GM23338 (cell line): ENCODE results near the gene KATNAL2.

Experiments
- CREB1 ChIP-seq: fragments of 250-450 bp; sonication (Bioruptor Pico); IDR thresholded peaks from 2 replicates; pipeline ENCODE4 v1.5.0; 2020; ENCODE audit warnings: low read depth, mild to moderate bottlenecking, moderate library complexity
- CTCF ChIP-seq, 2 experiments: fragments of 200-600 bp in 1 of 2; sonication (generic) in 1 of 2; conservative IDR thresholded peaks; 2 replicates each; pipeline versions ENCODE4 v1.5.1 to v1.6.1; 2016 to 2017; ENCODE audit warnings: antibody characterized with exemption in 2 of 2, low read depth in 2 of 2, mild to moderate bottlenecking in 2 of 2, moderate library complexity in 1 of 2
- EZH2 ChIP-seq: fragments of 200-600 bp; sonication (generic); IDR thresholded peaks from one replicate; pipeline ENCODE4 v1.8.0; 2017; ENCODE audit warnings: antibody characterized with exemption, mild to moderate bottlenecking, low read depth; ENCODE audit not compliant: unreplicated experiment
- EZH2phosphoT487 ChIP-seq: fragments of 200-600 bp; sonication (generic); IDR thresholded peaks from one replicate; pipeline ENCODE4 v1.8.1; 2018; ENCODE audit warnings: antibody characterized with exemption; ENCODE audit not compliant: unreplicated experiment
- JUNB ChIP-seq: IDR thresholded peaks from one replicate; pipeline ENCODE4 v1.6.1; 2016; ENCODE audit warnings: antibody characterized with exemption; ENCODE audit not compliant: unreplicated experiment
- POLR2AphosphoS5 ChIP-seq: IDR thresholded peaks from 2 replicates; pipeline ENCODE4 v1.6.1; 2016; ENCODE audit warnings: antibody characterized with exemption, low read depth
- STAT1 ChIP-seq: IDR thresholded peaks from one replicate; pipeline ENCODE4 v1.6.1; 2016; ENCODE audit warnings: antibody characterized with exemption; ENCODE audit not compliant: unreplicated experiment
- ZNF114 ChIP-seq: fragments of 250-450 bp; sonication (Bioruptor Pico); IDR thresholded peaks from 2 replicates; pipeline ENCODE4 v1.5.0; 2020; ENCODE audit warnings: mild to moderate bottlenecking, moderate library complexity
- ZNF331 ChIP-seq: fragments of 250-450 bp; sonication (Bioruptor Pico); IDR thresholded peaks from 2 replicates; pipeline ENCODE4 v1.5.0; 2020; ENCODE audit warnings: low read depth, mild to moderate bottlenecking, moderate library complexity
- TF ChIP-seq, protein P1 (sequence below): IDR thresholded peaks from 2 replicates; pipeline ENCODE4 v1.6.1; 2016; ENCODE audit warnings: antibody characterized with exemption
- TF ChIP-seq, protein P2 (sequence below): fragments of 250-450 bp; sonication (Bioruptor Pico); IDR thresholded peaks from 2 replicates; pipeline ENCODE4 v1.5.0; 2020; ENCODE audit warnings: mild to moderate bottlenecking, moderate library complexity
- TF ChIP-seq, protein P3 (sequence below): IDR thresholded peaks from one replicate; pipeline ENCODE4 v1.6.1; 2018; ENCODE audit warnings: antibody characterized with exemption; ENCODE audit not compliant: unreplicated experiment

DNA sequence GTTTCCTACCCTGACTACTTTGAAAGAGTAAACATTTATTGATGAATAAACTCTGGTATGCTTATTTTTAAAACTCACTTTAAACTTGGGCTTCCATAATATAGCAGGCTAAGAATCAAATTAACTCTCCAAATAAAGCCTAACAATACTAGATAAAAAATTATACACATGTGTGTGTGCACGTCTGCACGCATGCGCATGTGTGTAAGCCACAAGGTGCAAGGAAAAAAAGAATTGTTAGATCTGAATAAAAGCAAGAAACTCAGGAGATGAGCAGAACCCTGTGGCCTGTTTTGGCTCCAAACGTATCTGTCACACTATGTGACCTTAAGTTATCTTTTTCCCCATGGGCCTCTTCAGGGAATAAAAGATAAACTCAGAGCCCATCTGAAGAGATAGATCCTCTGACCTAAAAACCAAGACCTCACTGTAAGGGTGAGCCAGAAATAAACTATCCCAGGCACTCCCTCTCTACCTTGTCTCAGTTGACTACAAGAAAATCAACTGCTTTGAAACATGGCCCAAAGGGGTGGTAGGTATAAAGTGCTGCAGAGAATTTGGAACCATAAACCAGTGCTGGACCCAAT lies 226.6 kb downstream of the KATNAL2 start:
- TF ChIP-seq EZH2 (no peak), CREB1 (CRISPR knock-in tag) (no peak), CTCF (conservative IDR thresholded peaks at IDR 0.05; ENCODE audit: low read depth in 2 of 2) (no peak), EZH2phosphoT487 (no peak), POLR2AphosphoS5 (no peak), ZNF114 (CRISPR knock-in tag) (no peak), STAT1 (no peak), JUNB (no peak), ZNF331 (CRISPR knock-in tag) (no peak)
- TF ChIP-seq, protein P1, sequence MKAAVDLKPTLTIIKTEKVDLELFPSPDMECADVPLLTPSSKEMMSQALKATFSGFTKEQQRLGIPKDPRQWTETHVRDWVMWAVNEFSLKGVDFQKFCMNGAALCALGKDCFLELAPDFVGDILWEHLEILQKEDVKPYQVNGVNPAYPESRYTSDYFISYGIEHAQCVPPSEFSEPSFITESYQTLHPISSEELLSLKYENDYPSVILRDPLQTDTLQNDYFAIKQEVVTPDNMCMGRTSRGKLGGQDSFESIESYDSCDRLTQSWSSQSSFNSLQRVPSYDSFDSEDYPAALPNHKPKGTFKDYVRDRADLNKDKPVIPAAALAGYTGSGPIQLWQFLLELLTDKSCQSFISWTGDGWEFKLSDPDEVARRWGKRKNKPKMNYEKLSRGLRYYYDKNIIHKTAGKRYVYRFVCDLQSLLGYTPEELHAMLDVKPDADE = no peak
- TF ChIP-seq, protein P2, sequence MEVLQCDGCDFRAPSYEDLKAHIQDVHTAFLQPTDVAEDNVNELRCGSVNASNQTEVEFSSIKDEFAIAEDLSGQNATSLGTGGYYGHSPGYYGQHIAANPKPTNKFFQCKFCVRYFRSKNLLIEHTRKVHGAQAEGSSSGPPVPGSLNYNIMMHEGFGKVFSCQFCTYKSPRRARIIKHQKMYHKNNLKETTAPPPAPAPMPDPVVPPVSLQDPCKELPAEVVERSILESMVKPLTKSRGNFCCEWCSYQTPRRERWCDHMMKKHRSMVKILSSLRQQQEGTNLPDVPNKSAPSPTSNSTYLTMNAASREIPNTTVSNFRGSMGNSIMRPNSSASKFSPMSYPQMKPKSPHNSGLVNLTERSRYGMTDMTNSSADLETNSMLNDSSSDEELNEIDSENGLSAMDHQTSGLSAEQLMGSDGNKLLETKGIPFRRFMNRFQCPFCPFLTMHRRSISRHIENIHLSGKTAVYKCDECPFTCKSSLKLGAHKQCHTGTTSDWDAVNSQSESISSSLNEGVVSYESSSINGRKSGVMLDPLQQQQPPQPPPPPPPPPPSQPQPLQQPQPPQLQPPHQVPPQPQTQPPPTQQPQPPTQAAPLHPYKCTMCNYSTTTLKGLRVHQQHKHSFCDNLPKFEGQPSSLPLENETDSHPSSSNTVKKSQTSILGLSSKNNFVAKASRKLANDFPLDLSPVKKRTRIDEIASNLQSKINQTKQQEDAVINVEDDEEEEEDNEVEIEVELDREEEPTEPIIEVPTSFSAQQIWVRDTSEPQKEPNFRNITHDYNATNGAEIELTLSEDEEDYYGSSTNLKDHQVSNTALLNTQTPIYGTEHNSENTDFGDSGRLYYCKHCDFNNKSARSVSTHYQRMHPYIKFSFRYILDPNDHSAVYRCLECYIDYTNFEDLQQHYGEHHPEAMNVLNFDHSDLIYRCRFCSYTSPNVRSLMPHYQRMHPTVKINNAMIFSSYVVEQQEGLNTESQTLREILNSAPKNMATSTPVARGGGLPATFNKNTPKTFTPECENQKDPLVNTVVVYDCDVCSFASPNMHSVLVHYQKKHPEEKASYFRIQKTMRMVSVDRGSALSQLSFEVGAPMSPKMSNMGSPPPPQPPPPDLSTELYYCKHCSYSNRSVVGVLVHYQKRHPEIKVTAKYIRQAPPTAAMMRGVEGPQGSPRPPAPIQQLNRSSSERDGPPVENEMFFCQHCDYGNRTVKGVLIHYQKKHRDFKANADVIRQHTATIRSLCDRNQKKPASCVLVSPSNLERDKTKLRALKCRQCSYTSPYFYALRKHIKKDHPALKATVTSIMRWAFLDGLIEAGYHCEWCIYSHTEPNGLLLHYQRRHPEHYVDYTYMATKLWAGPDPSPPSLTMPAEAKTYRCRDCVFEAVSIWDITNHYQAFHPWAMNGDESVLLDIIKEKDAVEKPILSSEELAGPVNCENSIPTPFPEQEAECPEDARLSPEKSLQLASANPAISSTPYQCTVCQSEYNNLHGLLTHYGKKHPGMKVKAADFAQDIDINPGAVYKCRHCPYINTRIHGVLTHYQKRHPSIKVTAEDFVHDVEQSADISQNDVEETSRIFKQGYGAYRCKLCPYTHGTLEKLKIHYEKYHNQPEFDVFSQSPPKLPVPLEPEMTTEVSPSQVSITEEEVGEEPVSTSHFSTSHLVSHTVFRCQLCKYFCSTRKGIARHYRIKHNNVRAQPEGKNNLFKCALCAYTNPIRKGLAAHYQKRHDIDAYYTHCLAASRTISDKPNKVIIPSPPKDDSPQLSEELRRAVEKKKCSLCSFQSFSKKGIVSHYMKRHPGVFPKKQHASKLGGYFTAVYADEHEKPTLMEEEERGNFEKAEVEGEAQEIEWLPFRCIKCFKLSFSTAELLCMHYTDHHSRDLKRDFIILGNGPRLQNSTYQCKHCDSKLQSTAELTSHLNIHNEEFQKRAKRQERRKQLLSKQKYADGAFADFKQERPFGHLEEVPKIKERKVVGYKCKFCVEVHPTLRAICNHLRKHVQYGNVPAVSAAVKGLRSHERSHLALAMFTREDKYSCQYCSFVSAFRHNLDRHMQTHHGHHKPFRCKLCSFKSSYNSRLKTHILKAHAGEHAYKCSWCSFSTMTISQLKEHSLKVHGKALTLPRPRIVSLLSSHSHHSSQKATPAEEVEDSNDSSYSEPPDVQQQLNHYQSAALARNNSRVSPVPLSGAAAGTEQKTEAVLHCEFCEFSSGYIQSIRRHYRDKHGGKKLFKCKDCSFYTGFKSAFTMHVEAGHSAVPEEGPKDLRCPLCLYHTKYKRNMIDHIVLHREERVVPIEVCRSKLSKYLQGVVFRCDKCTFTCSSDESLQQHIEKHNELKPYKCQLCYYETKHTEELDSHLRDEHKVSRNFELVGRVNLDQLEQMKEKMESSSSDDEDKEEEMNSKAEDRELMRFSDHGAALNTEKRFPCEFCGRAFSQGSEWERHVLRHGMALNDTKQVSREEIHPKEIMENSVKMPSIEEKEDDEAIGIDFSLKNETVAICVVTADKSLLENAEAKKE = no peak
- TF ChIP-seq, protein P3, sequence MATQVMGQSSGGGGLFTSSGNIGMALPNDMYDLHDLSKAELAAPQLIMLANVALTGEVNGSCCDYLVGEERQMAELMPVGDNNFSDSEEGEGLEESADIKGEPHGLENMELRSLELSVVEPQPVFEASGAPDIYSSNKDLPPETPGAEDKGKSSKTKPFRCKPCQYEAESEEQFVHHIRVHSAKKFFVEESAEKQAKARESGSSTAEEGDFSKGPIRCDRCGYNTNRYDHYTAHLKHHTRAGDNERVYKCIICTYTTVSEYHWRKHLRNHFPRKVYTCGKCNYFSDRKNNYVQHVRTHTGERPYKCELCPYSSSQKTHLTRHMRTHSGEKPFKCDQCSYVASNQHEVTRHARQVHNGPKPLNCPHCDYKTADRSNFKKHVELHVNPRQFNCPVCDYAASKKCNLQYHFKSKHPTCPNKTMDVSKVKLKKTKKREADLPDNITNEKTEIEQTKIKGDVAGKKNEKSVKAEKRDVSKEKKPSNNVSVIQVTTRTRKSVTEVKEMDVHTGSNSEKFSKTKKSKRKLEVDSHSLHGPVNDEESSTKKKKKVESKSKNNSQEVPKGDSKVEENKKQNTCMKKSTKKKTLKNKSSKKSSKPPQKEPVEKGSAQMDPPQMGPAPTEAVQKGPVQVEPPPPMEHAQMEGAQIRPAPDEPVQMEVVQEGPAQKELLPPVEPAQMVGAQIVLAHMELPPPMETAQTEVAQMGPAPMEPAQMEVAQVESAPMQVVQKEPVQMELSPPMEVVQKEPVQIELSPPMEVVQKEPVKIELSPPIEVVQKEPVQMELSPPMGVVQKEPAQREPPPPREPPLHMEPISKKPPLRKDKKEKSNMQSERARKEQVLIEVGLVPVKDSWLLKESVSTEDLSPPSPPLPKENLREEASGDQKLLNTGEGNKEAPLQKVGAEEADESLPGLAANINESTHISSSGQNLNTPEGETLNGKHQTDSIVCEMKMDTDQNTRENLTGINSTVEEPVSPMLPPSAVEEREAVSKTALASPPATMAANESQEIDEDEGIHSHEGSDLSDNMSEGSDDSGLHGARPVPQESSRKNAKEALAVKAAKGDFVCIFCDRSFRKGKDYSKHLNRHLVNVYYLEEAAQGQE = no peak
